WTC11 (cell line): Measurements from ENCODE around the gene ANKRD11. TPM values are rescaled to one million over a fixed set of nuclear protein-coding genes. Genes with fewer than 3 reads are reported as not detected.
A peak's percentile ranks its signal among the peaks of the same experiment; 100 is the strongest.

Experiments
- ATAC-seq: fragments of 200-7000 bp; cut with Tn5 transposase; 2 replicates; pipeline ENCODE4 v1.10.0; 2021; ENCODE audit warnings: mild to moderate bottlenecking, moderate library complexity
- CTCF ChIA-PET: fragments of 300-600 bp; sonication (Branson Sonifier 250); formaldehyde crosslinking; loops from one replicate; lab custom pipeline; 2021; ENCODE audit warnings: antibody characterized with exemption; lab: Charles Lee
- POLR2A ChIA-PET: fragments of 350-600 bp; sonication (Branson Sonifier 250); formaldehyde crosslinking; loops from one replicate; lab custom pipeline; 2021; ENCODE audit warnings: antibody characterized with exemption; lab: Charles Lee
- DNase-seq: peaks from one replicate; pipeline ENCODE4 v3.0.0; 2021; ENCODE audit warnings: low spot score
- H3K27ac Mint-ChIP-seq: 2 replicates; pipeline ENCODE4 v1.8.0; 2021; ENCODE audit warnings: mixed read lengths
- H3K27me3 Mint-ChIP-seq: 2 replicates; pipeline ENCODE4 v1.8.0; 2021; ENCODE audit warnings: low read depth, mild to moderate bottlenecking, moderate library complexity, mixed read lengths
- H3K36me3 Mint-ChIP-seq: 2 replicates; pipeline ENCODE4 v1.8.0; 2021; ENCODE audit warnings: mixed read lengths
- H3K4me1 Mint-ChIP-seq: 2 replicates; pipeline ENCODE4 v1.8.0; 2022; ENCODE audit warnings: mixed read lengths
- H3K4me3 Mint-ChIP-seq: 2 replicates; pipeline ENCODE4 v1.8.0; 2021; ENCODE audit warnings: mild to moderate bottlenecking, moderate library complexity, mixed read lengths
- H3K9me3 Mint-ChIP-seq: 2 replicates; pipeline ENCODE4 v1.8.0; 2021; ENCODE audit warnings: mixed read lengths
- CBFB ChIP-seq: sonication (generic); formaldehyde crosslinking; IDR thresholded peaks from 2 replicates; pipeline ENCODE4 v1.8.1; 2022; ENCODE audit warnings: mild to moderate bottlenecking, low read depth, missing genetic modification reagents
- CREB1 ChIP-seq: sonication (generic); formaldehyde crosslinking; IDR thresholded peaks from 2 replicates; pipeline ENCODE4 v1.8.0; 2023; ENCODE audit warnings: mild to moderate bottlenecking, missing genetic modification reagents
- ELF4 ChIP-seq: sonication (generic); formaldehyde crosslinking; IDR thresholded peaks from 2 replicates; pipeline ENCODE4 v1.8.1; 2022; ENCODE audit warnings: low read depth, mild to moderate bottlenecking, moderate library complexity, missing genetic modification reagents
- FOXK1 ChIP-seq: sonication (generic); formaldehyde crosslinking; IDR thresholded peaks from 2 replicates; pipeline ENCODE4 v1.8.0; 2022; ENCODE audit warnings: mild to moderate bottlenecking, moderate library complexity, missing genetic modification reagents
- FOXP1 ChIP-seq: sonication (generic); formaldehyde crosslinking; IDR thresholded peaks from 2 replicates; pipeline ENCODE4 v1.8.0; 2022; ENCODE audit warnings: missing genetic modification reagents, mild to moderate bottlenecking, moderate library complexity, borderline replicate concordance
- GRHL2 ChIP-seq: fragments of 250-450 bp; sonication (Bioruptor Pico); IDR thresholded peaks from 2 replicates; pipeline ENCODE4 v1.8.0; 2022; ENCODE audit warnings: mild to moderate bottlenecking, moderate library complexity; ENCODE audit not compliant: insufficient replicate concordance, severe bottlenecking
- GTF2I ChIP-seq: fragments of 250-450 bp; sonication (Bioruptor Pico); conservative IDR thresholded peaks from 2 replicates; pipeline ENCODE4 v1.4.0; 2021; ENCODE audit warnings: mild to moderate bottlenecking
- HMGXB4 ChIP-seq: sonication (generic); formaldehyde crosslinking; IDR thresholded peaks from 2 replicates; pipeline ENCODE4 v1.8.1; 2023; ENCODE audit warnings: mild to moderate bottlenecking, moderate library complexity, missing genetic modification reagents
- IRF1 ChIP-seq: sonication (generic); formaldehyde crosslinking; IDR thresholded peaks from 2 replicates; pipeline ENCODE4 v1.8.0; 2023; ENCODE audit warnings: missing genetic modification reagents
- JAZF1 ChIP-seq: fragments of 250-450 bp; sonication (Bioruptor Pico); IDR thresholded peaks from 2 replicates; pipeline ENCODE4 v1.9.0; 2021; ENCODE audit warnings: moderate library complexity, mild to moderate bottlenecking, inconsistent platforms
- JUN ChIP-seq: sonication (generic); formaldehyde crosslinking; IDR thresholded peaks from 2 replicates; pipeline ENCODE4 v1.8.0; 2023; ENCODE audit warnings: mild to moderate bottlenecking, missing genetic modification reagents
- KAT7 ChIP-seq: sonication (generic); formaldehyde crosslinking; IDR thresholded peaks from 2 replicates; pipeline ENCODE4 v1.8.1; 2023; ENCODE audit warnings: missing genetic modification reagents, mild to moderate bottlenecking, borderline replicate concordance
- NFATC4 ChIP-seq: fragments of 250-450 bp; sonication (Bioruptor Pico); IDR thresholded peaks from 2 replicates; pipeline ENCODE4 v1.9.0; 2021; ENCODE audit warnings: mild to moderate bottlenecking
- NR1H2 ChIP-seq: sonication (generic); formaldehyde crosslinking; IDR thresholded peaks from 2 replicates; pipeline ENCODE4 v1.9.0; 2021; ENCODE audit warnings: mild to moderate bottlenecking, moderate library complexity, missing genetic modification reagents
- OVOL2 ChIP-seq: fragments of 250-450 bp; sonication (Bioruptor Pico); IDR thresholded peaks from 2 replicates; pipeline ENCODE4 v1.9.0; 2021; ENCODE audit warnings: mild to moderate bottlenecking, borderline replicate concordance
- SMAD3 ChIP-seq: sonication (generic); formaldehyde crosslinking; IDR thresholded peaks from 2 replicates; pipeline ENCODE4 v1.8.0; 2022; ENCODE audit warnings: missing genetic modification reagents, mild to moderate bottlenecking, borderline replicate concordance
- SMAD4 ChIP-seq: sonication (generic); formaldehyde crosslinking; IDR thresholded peaks from 2 replicates; pipeline ENCODE4 v1.8.0; 2022; ENCODE audit warnings: mild to moderate bottlenecking, missing genetic modification reagents
- TP53 ChIP-seq: sonication (generic); formaldehyde crosslinking; IDR thresholded peaks from 2 replicates; pipeline ENCODE4 v1.8.1; 2023; ENCODE audit warnings: mild to moderate bottlenecking, missing genetic modification reagents
- ZBTB21 ChIP-seq: sonication (generic); formaldehyde crosslinking; IDR thresholded peaks from 2 replicates; pipeline ENCODE4 v1.8.1; 2023; ENCODE audit warnings: mild to moderate bottlenecking, missing genetic modification reagents, borderline replicate concordance
- ZNF121 ChIP-seq: sonication (generic); formaldehyde crosslinking; IDR thresholded peaks from 2 replicates; pipeline ENCODE4 v1.8.0; 2023; ENCODE audit warnings: missing genetic modification reagents
- ZNF219 ChIP-seq: sonication (generic); formaldehyde crosslinking; IDR thresholded peaks from 2 replicates; pipeline ENCODE4 v1.8.0; 2023; ENCODE audit warnings: missing genetic modification reagents, mild to moderate bottlenecking, borderline replicate concordance
- ZNF232 ChIP-seq: sonication (generic); formaldehyde crosslinking; IDR thresholded peaks from 2 replicates; pipeline ENCODE4 v1.8.0; 2022; ENCODE audit warnings: mild to moderate bottlenecking, missing genetic modification reagents
- ZNF671 ChIP-seq: fragments of 250-450 bp; sonication (Bioruptor Pico); IDR thresholded peaks from 2 replicates; pipeline ENCODE4 v1.8.0; 2021; ENCODE audit warnings: mild to moderate bottlenecking
- ZSCAN18 ChIP-seq: fragments of 250-450 bp; sonication (Bioruptor Pico); IDR thresholded peaks from 2 replicates; pipeline ENCODE4 v2.1.2; 2022; ENCODE audit warnings: mild to moderate bottlenecking, moderate library complexity
- total RNA-seq: library from RNA; stranded (reverse); gene quantifications from 3 replicates; pipeline ENCODE4 v1.2.3, GENCODE V29; 2021
- TF ChIP-seq, protein P1 (sequence below): sonication (generic); formaldehyde crosslinking; IDR thresholded peaks from 2 replicates; pipeline ENCODE4 v1.8.1; 2022; ENCODE audit warnings: mild to moderate bottlenecking, moderate library complexity, missing genetic modification reagents
- TF ChIP-seq, protein P2 (sequence below): sonication (generic); formaldehyde crosslinking; IDR thresholded peaks from 2 replicates; pipeline ENCODE4 v1.8.0; 2022; ENCODE audit warnings: mild to moderate bottlenecking, missing genetic modification reagents
- TF ChIP-seq, protein P3 (sequence below): sonication (generic); formaldehyde crosslinking; IDR thresholded peaks from 2 replicates; pipeline ENCODE4 v1.8.0; 2022; ENCODE audit warnings: mild to moderate bottlenecking, missing genetic modification reagents

Gene ANKRD11
- total RNA-seq, 1 experiment from 2014 or later = 184 TPM

GRCh38 chr16:89278441-89279240, 211.7 kb downstream of the ANKRD11 start:
- Mint-ChIP-seq H3K27ac (no peak overlapping the region), H3K4me1 (no peaks in the 10 kb centered on the region), H3K4me3 (no peak overlapping the region), H3K36me3 (peaks cover 9% of the 10 kb centered on the region)
- POLR2A ChIA-PET = no interaction called here
- TF ChIP-seq CBFB (CRISPR knock-in tag) (no peak), ELF4 (CRISPR knock-in tag) (no peak), SMAD3 (CRISPR knock-in tag) (no peak), JUN (CRISPR knock-in tag) (no peak), ZBTB21 (no peak), CREB1 (CRISPR knock-in tag) (no peak), SMAD4 (CRISPR knock-in tag) (no peak), NR1H2 (CRISPR knock-in tag) (no peak), TP53 (CRISPR knock-in tag) (no peak), FOXK1 (CRISPR knock-in tag) (no peak), GRHL2 (CRISPR knock-in tag) (no peak), OVOL2 (CRISPR knock-in tag) (no peak), KAT7 (CRISPR knock-in tag) (no peak), ZNF671 (CRISPR knock-in tag) (no peak), IRF1 (CRISPR knock-in tag) (no peak), NFATC4 (CRISPR knock-in tag) (no peak), ZNF121 (CRISPR knock-in tag) (no peak)
- TF ChIP-seq, protein P1, sequence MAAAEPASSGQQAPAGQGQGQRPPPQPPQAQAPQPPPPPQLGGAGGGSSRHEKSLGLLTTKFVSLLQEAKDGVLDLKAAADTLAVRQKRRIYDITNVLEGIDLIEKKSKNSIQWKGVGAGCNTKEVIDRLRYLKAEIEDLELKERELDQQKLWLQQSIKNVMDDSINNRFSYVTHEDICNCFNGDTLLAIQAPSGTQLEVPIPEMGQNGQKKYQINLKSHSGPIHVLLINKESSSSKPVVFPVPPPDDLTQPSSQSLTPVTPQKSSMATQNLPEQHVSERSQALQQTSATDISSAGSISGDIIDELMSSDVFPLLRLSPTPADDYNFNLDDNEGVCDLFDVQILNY = no peak
- TF ChIP-seq, protein P2, sequence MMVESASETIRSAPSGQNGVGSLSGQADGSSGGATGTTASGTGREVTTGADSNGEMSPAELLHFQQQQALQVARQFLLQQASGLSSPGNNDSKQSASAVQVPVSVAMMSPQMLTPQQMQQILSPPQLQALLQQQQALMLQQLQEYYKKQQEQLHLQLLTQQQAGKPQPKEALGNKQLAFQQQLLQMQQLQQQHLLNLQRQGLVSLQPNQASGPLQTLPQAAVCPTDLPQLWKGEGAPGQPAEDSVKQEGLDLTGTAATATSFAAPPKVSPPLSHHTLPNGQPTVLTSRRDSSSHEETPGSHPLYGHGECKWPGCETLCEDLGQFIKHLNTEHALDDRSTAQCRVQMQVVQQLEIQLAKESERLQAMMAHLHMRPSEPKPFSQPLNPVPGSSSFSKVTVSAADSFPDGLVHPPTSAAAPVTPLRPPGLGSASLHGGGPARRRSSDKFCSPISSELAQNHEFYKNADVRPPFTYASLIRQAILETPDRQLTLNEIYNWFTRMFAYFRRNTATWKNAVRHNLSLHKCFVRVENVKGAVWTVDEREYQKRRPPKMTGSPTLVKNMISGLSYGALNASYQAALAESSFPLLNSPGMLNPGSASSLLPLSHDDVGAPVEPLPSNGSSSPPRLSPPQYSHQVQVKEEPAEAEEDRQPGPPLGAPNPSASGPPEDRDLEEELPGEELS (CRISPR knock-in tag) = no peak
- TF ChIP-seq, protein P3, sequence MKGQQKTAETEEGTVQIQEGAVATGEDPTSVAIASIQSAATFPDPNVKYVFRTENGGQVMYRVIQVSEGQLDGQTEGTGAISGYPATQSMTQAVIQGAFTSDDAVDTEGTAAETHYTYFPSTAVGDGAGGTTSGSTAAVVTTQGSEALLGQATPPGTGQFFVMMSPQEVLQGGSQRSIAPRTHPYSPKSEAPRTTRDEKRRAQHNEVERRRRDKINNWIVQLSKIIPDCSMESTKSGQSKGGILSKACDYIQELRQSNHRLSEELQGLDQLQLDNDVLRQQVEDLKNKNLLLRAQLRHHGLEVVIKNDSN (CRISPR knock-in tag) = no peak
- TF ChIP-seq, all 79 proteins: peak for 0
- no peak for DNase-seq
- H3K9me3 Mint-ChIP-seq = no peaks in the 10 kb centered on the region
- no peaks in the 10 kb centered on the region for H3K27me3 Mint-ChIP-seq
- ATAC-seq = no peak
- CTCF ChIA-PET = interaction anchor here (0.7 kb wide), 1 partner anchor 593 kb away, joined by 3 read pairs; no protein-coding TSS in a partner anchor

DNA sequence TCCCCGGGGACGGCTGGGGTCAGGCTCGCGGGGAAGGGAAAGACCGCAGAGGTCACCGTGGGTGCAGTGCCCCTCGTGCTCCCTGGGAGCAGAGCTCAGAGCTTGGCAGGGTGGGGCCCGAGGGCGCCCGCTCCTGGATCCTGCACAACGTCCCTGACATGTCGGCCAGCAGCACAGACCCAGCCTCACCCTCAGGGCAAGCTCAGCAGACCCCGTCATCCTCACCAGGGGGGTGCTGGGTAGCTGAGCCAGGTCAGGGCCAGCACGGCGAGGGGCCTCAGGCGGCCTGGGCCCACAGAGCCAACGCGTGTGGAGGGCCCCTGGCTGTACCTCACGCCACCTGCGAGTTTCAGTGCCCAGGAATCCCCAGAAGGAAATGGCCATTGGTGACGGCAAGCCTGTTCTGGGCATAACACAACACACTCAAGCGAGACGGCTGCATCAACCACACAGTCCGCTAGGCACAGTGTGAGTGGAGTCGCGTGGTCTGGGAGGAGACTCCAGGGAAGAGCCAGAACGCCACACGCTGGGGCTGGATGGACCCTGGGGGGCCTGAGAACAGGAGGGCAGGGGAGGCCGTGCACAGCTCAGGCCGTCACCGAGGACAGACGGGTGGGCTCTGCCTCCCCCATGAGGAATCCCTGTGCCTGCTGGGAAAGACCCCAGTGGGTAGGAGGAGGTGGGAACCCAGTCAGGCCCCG, 212.6 kb downstream of the ANKRD11 start:
- H3K27me3 Mint-ChIP-seq = no peaks in the 10 kb centered on the region
- H3K36me3 Mint-ChIP-seq = peaks cover 18% of the 10 kb centered on the region
- ChIA-PET CTCF (interaction anchor here (0.7 kb wide), 1 partner anchor 594 kb away, joined by 3 read pairs; no protein-coding TSS in a partner anchor), POLR2A (no interaction called here)
- H3K4me3 Mint-ChIP-seq = no peak overlapping the region
- H3K27ac Mint-ChIP-seq = peak overlapping the region; percentile 66; the same call in 1 of the 2 replicates
- ATAC-seq (no peak), DNase-seq (no peak)
- no peaks in the 10 kb centered on the region for H3K4me1 Mint-ChIP-seq
- H3K9me3 Mint-ChIP-seq = no peaks in the 10 kb centered on the region
- TF ChIP-seq ZNF232 (CRISPR knock-in tag) (no peak), HMGXB4 (CRISPR knock-in tag) (no peak), ZBTB21 (no peak), GTF2I (CRISPR knock-in tag) (no peak), ZSCAN18 (CRISPR knock-in tag) (no peak), ZNF219 (CRISPR knock-in tag) (no peak), FOXP1 (CRISPR knock-in tag) (no peak), JAZF1 (CRISPR knock-in tag) (no peak)
